22Rv1 (cell line): ENCODE measurements around the gene PACS1.

Experiments
- H3K27ac ChIP-seq: fragments of 450-650 bp; 2 replicates; pipeline ENCODE4 v1.5.1; 2017
- CTCF ChIP-seq: fragments of 450-650 bp; IDR thresholded peaks from 2 replicates; pipeline ENCODE4 v1.5.1; 2017; ENCODE audit warnings: mild to moderate bottlenecking
- ZFX ChIP-seq: fragments of 450-650 bp; IDR thresholded peaks from 2 replicates; pipeline ENCODE4 v1.6.1; 2017; ENCODE audit warnings: antibody characterized with exemption, borderline replicate concordance

The PACS1 gene

GRCh38 chr11:66051766-66052663 lies 18.1 kb upstream of the PACS1 start, which contains the start of gene SF3B2:
SF3B2 (plus strand) TSS chr11:66052364; CDS start chr11:66052385, 21 bp downstream.
- no peak for TF ChIP-seq ZFX
- TF ChIP-seq CTCF: no peak
- H3K27ac ChIP-seq: peak within 1 kb of the TSS; percentile 87

- peak overlapping the region; percentile 87 for H3K27ac ChIP-seq
- no peak for TF ChIP-seq CTCF
- TF ChIP-seq ZFX: no peak
Observed at GRCh38 chr11:66052664-66052982, 17.4 kb upstream of the PACS1 start.

GRCh38 chr11:66055021-66055420 lies 15.1 kb upstream of the PACS1 start:
- no peak overlapping the region for H3K27ac ChIP-seq
- TF ChIP-seq ZFX: no peak
- TF ChIP-seq CTCF: no peak

- H3K27ac ChIP-seq: no peak overlapping the region
- TF ChIP-seq CTCF (no peak), ZFX (no peak)
Observed at GRCh38 chr11:66056501-66056900, 13.6 kb upstream of the PACS1 start.

GRCh38 chr11:66059966-66060680 lies 9.9 kb upstream of the PACS1 start:
- TF ChIP-seq CTCF (no peak), ZFX (no peak)
- H3K27ac ChIP-seq: no peak overlapping the region

GRCh38 chr11:66061268-66061667 lies 8.8 kb upstream of the PACS1 start:
- TF ChIP-seq CTCF (no peak), ZFX (no peak)
- H3K27ac ChIP-seq: 0 out of 2 replicates have a peak overlapping the region, but pooled peaks have one; percentile 0

GRCh38 chr11:66062408-66062807 lies 7.7 kb upstream of the PACS1 start:
- peak overlapping the region; percentile 0; the same call in 1 of the 2 replicates for H3K27ac ChIP-seq
- TF ChIP-seq ZFX: no peak
- TF ChIP-seq CTCF: no peak
